Tibial artery (tissue), 4 donors: Measurements from ENCODE around the gene CFAP221.

Experiments
- DNase-seq, 2 donors: peaks; one replicate each; pipeline ENCODE4 v3.0.0-alpha.2; 2019
- H3K27ac ChIP-seq, 2 donors: fragments of 200-600 bp; sonication (generic) in 1 of 2; 1 replicate in 1 of 2; 2 replicates in 1 of 2; pipeline ENCODE4 v1.5.1; 2018 to 2019; ENCODE audit warnings: mild to moderate bottlenecking in 1 of 2
- H3K27me3 ChIP-seq, 2 donors: fragments of 200-600 bp; sonication (generic) in 1 of 2; one replicate each; pipeline versions ENCODE4 v1.5.1 to v1.6.0; 2016 to 2019
- H3K36me3 ChIP-seq, 3 donors: fragments of 200-600 bp; sonication (generic) in 2 of 3; one replicate each; pipeline ENCODE4 v1.5.1; 2016 to 2019; ENCODE audit warnings: mild to moderate bottlenecking in 2 of 3
- H3K4me1 ChIP-seq, 4 donors: fragments of 200-600 bp; sonication (generic) in 2 of 4; 1 replicate in 3 of 4; 2 replicates in 1 of 4; pipeline ENCODE4 v1.5.1; 2016 to 2019
- H3K4me3 ChIP-seq, 2 donors: fragments of 200-600 bp; sonication (generic) in 1 of 2; 1 replicate in 1 of 2; 2 replicates in 1 of 2; pipeline ENCODE4 v1.5.1; 2018 to 2019; ENCODE audit warnings: mild to moderate bottlenecking in 2 of 2
- H3K9me3 ChIP-seq, 3 donors: fragments of 200-600 bp; sonication (generic) in 1 of 3; one replicate each; pipeline ENCODE4 v1.5.1; 2016 to 2019
- intact Hi-C: fragments of 100-400 bp; cut with DNase I; formaldehyde crosslinking; loops from one replicate; pipeline ENCODE4 v1.15.0; 2023; ENCODE audit warnings: low total_unique reads
- TF ChIP-seq, protein P1 (sequence below), 2 experiments: fragments of 200-600 bp in 1 of 2; fragments of 450-650 bp in 1 of 2; IDR thresholded peaks; one replicate each; pipeline ENCODE4 v1.5.1; 2017 to 2019; ENCODE audit warnings: antibody characterized with exemption in 2 of 2, mild to moderate bottlenecking in 1 of 2, moderate library complexity in 1 of 2

CFAP221 gene

DNA sequence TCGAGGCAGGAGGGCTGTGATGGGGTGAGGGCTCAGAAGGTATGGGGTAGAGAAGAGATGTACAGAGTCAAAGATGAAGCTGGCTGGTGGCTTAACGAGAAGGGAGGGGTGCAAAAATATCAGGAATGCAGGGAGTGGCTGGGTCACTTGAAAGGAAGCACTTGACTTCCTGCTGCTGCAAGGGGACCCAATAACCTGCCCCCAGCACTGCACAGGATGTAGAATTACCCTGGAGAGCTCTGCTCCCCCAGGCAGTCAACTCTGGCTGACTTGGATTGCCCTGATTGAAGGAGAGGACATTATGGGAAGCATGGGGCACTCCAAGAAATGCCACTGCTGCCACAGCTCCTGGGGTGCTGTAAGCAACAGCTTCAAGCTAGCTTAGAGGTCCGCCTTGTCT lies 41.8 kb downstream of the CFAP221 start:
- DNase-seq: no peak
- TF ChIP-seq, protein P1, sequence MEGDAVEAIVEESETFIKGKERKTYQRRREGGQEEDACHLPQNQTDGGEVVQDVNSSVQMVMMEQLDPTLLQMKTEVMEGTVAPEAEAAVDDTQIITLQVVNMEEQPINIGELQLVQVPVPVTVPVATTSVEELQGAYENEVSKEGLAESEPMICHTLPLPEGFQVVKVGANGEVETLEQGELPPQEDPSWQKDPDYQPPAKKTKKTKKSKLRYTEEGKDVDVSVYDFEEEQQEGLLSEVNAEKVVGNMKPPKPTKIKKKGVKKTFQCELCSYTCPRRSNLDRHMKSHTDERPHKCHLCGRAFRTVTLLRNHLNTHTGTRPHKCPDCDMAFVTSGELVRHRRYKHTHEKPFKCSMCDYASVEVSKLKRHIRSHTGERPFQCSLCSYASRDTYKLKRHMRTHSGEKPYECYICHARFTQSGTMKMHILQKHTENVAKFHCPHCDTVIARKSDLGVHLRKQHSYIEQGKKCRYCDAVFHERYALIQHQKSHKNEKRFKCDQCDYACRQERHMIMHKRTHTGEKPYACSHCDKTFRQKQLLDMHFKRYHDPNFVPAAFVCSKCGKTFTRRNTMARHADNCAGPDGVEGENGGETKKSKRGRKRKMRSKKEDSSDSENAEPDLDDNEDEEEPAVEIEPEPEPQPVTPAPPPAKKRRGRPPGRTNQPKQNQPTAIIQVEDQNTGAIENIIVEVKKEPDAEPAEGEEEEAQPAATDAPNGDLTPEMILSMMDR (IDR thresholded peaks at IDR 0.05): no peak
- Histone ChIP-seq H3K4me1 (no peaks in the 10 kb centered on the region), H3K27ac (no peak overlapping the region), H3K27me3 (peaks cover 0 to 3% of the 10 kb centered on the region in 2 donors), H3K36me3 (no peaks in the 10 kb centered on the region), H3K9me3 (no peaks in the 10 kb centered on the region), H3K4me3 (no peak overlapping the region)
- intact Hi-C loops: no loop called here

DNA sequence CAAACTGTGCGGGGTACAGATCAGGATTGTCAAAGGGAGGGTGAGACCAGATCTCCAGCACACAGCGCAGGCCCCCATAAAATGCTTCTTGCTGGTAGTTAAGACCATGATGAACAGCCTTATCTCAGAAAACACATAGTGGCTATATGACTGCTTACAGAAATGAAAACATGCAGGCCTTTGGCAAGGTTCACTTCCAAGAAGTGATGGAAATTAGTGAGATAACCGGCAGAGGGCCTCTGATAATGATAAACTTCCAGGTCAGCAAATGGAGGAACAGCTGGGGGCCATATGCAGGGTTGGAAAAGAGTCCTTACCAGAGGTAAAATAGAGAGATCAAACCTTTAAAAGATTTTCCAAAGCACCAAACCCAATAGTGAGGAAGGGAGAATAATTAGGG lies 46.6 kb downstream of the CFAP221 start:
- Histone ChIP-seq H3K4me3 (no peak overlapping the region), H3K27me3 (peaks cover 0 to 3% of the 10 kb centered on the region in 2 donors), H3K27ac (no peak overlapping the region), H3K4me1 (no peaks in the 10 kb centered on the region), H3K9me3 (no peaks in the 10 kb centered on the region), H3K36me3 (no peaks in the 10 kb centered on the region)
- no peak for DNase-seq
- TF ChIP-seq, protein P1 (IDR thresholded peaks at IDR 0.05): no peak
- intact Hi-C loops: loop anchor here (10.0 kb wide), 1 partner anchor 1046 kb away; no protein-coding TSS in a partner anchor

DNA sequence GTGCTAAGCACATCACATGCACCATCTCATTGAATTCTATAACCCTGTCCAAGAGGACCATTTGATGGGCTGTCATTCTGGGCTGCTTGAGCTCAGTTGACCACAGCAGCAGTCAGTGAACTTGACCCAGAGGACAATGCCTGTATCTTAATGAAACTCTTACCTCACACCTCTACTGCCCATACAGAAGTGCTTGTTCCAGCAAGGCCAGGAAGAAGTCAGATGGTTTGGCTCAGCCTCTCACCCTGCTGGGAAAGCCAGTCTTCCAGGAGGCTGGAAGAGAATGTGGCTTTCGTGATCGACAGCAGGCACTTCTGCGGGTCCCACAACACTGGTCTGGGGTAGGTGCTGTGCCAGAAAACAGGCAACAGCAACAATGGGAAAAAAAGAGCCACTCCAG lies 47.3 kb downstream of the CFAP221 start:
- no peak for DNase-seq
- no peaks in the 10 kb centered on the region for H3K36me3 ChIP-seq
- TF ChIP-seq, protein P1 (IDR thresholded peaks at IDR 0.05): no peak
- H3K27me3 ChIP-seq: peaks cover 0 to 3% of the 10 kb centered on the region in 2 donors
- no peak overlapping the region for H3K27ac ChIP-seq
- no peaks in the 10 kb centered on the region for H3K9me3 ChIP-seq
- intact Hi-C loops: loop anchor here (10.0 kb wide), 1 partner anchor 1047 kb away; no protein-coding TSS in a partner anchor
- no peaks in the 10 kb centered on the region for H3K4me1 ChIP-seq
- no peak overlapping the region for H3K4me3 ChIP-seq

DNA sequence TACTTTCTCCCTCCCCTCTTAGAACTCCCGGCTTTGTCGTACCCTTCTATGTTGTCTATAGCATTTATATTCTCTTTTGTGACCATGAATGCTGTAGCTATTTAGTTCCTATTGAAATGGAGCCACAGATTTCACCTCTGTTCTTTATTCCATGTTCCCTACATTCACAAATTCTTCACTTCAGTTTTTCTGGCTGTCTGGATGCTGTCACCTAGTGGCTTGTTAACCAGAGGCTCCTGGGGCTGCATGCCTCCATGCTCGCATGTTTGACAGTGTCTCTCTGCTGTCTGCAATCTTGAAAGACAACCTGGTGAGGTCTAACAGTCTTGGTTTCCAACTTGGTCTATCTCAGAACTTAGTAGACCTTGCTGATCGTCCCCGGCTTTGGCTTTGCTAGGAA lies 48.2 kb downstream of the CFAP221 start:
- no peaks in the 10 kb centered on the region for H3K9me3 ChIP-seq
- H3K4me1 ChIP-seq: no peaks in the 10 kb centered on the region
- DNase-seq: no peak
- H3K27ac ChIP-seq: no peak overlapping the region
- H3K36me3 ChIP-seq: no peaks in the 10 kb centered on the region
- no peak overlapping the region for H3K4me3 ChIP-seq
- peaks cover 0 to 3% of the 10 kb centered on the region in 2 donors for H3K27me3 ChIP-seq
- intact Hi-C loops: loop anchor here (10.0 kb wide), 1 partner anchor 1048 kb away; no protein-coding TSS in a partner anchor
- TF ChIP-seq, protein P1 (IDR thresholded peaks at IDR 0.05): no peak

DNA sequence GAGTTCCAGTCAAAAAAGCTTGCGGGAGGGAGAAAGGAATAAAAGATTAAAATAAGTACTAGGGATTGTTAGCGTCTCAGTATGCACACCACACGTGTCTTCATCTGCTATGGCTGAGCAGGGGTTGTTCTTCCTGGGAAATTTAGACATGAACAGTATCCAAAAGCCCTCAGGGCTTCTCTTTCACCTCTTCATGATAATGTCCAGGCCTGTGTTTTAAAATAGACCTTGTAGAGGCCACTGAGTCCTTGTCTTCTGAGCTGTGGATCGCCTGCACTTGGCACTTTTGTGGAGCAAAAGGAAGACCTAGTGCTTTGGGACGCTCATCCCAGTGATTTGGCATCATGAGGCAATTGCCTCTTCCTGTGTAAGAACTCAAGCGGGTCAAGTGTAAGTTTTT lies 52.4 kb downstream of the CFAP221 start:
- H3K36me3 ChIP-seq: no peaks in the 10 kb centered on the region
- H3K9me3 ChIP-seq: no peaks in the 10 kb centered on the region
- no peak for DNase-seq
- no peak overlapping the region for H3K4me3 ChIP-seq
- H3K27me3 ChIP-seq: no peaks in the 10 kb centered on the region
- TF ChIP-seq, protein P1 (IDR thresholded peaks at IDR 0.05): no peak
- H3K4me1 ChIP-seq: peaks cover 0 to 8% (median 3%) of the 10 kb centered on the region in 4 donors
- H3K27ac ChIP-seq: no peak overlapping the region
- intact Hi-C loops: loop anchor here (10.0 kb wide), 1 partner anchor 1052 kb away; no protein-coding TSS in a partner anchor
